ENCODE measurements around the gene MMEL1.

The MMEL1 gene

DNA sequence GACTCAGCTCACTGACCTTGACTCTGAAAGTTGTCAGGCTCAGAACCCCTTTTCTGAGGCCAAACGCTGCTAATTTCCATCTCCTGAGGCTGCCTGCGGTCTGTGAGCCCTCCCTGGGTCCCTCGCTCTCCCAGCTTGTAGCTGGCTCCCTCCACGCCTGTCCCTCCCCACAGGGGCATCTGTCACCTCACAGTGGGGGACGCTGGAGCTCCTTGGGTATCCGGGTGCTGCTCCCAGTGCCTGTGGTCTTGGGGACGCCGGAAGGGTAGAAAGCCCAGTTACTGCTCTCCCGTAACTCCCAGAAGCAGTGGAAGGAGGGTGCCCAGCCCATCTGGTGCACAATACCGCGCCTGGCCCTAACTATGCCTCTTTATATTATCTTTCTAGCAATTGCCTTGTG, 13.0 kb upstream of the MMEL1 start:
- H3K27me3 ChIP-seq (ENCODE audit: insufficient read depth, low read depth), result peaks cover 43% of the 10 kb centered on the region
- no peaks in the 10 kb centered on the region for H3K79me2 ChIP-seq (ENCODE audit: insufficient read depth, low read depth)
- H3K36me3 ChIP-seq (ENCODE audit: insufficient read depth), result no peaks in the 10 kb centered on the region
- no peak overlapping the region for H3K4me3 ChIP-seq (IDR thresholded peaks at IDR 0.05; ENCODE audit: insufficient read depth, low read depth, low read length)
- H3K4me2 ChIP-seq, result no peak overlapping the region
- no peak overlapping the region for H2AFZ ChIP-seq (ENCODE audit: low read depth)
- no peak overlapping the region for H3K9ac ChIP-seq
- no peaks in the 10 kb centered on the region for H4K20me1 ChIP-seq (ENCODE audit: insufficient read depth)
- no peaks in the 10 kb centered on the region for H3K4me1 ChIP-seq (ENCODE audit: low read depth, poor library complexity, severe bottlenecking)
- H3K27ac ChIP-seq, result no peak overlapping the region
- TF ChIP-seq, protein P1, sequence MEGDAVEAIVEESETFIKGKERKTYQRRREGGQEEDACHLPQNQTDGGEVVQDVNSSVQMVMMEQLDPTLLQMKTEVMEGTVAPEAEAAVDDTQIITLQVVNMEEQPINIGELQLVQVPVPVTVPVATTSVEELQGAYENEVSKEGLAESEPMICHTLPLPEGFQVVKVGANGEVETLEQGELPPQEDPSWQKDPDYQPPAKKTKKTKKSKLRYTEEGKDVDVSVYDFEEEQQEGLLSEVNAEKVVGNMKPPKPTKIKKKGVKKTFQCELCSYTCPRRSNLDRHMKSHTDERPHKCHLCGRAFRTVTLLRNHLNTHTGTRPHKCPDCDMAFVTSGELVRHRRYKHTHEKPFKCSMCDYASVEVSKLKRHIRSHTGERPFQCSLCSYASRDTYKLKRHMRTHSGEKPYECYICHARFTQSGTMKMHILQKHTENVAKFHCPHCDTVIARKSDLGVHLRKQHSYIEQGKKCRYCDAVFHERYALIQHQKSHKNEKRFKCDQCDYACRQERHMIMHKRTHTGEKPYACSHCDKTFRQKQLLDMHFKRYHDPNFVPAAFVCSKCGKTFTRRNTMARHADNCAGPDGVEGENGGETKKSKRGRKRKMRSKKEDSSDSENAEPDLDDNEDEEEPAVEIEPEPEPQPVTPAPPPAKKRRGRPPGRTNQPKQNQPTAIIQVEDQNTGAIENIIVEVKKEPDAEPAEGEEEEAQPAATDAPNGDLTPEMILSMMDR (conservative IDR thresholded peaks at IDR 0.05; ENCODE audit: low read depth, low read length), result no peak

DNA sequence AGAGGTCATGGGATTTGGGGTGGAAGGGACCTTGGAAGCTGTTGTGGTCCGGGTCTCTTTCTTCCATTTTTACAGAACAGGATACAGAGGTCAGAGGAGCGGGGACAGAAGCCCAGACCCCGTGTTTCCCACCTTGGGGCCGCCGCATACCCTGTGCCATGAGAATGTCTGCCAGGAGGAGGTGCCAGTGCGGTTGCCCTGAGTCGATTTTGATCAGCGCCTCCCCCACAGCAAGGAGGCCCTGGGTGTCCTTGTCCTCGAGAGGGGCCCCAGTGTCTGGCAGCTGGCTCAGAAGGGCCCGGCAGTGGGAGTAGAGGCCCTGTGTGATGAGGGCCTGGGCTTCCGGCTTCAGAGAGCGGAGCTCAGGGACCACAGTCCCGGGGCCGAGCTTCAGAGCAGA, 12.3 kb upstream of the MMEL1 start:
- Histone ChIP-seq H3K27me3 (ENCODE audit: insufficient read depth, low read depth) (peaks cover 46% of the 10 kb centered on the region), H3K36me3 (ENCODE audit: insufficient read depth) (no peaks in the 10 kb centered on the region), H3K9ac (no peak overlapping the region), H3K27ac (no peak overlapping the region), H3K4me2 (no peak overlapping the region), H3K79me2 (ENCODE audit: insufficient read depth, low read depth) (no peaks in the 10 kb centered on the region), H4K20me1 (ENCODE audit: insufficient read depth) (no peaks in the 10 kb centered on the region), H3K4me1 (ENCODE audit: low read depth, poor library complexity, severe bottlenecking) (no peaks in the 10 kb centered on the region), H2AFZ (ENCODE audit: low read depth) (no peak overlapping the region), H3K4me3 (IDR thresholded peaks at IDR 0.05; ENCODE audit: insufficient read depth, low read depth, low read length) (no peak overlapping the region)
- TF ChIP-seq, protein P1 (conservative IDR thresholded peaks at IDR 0.05; ENCODE audit: low read depth, low read length), result no peak

DNA sequence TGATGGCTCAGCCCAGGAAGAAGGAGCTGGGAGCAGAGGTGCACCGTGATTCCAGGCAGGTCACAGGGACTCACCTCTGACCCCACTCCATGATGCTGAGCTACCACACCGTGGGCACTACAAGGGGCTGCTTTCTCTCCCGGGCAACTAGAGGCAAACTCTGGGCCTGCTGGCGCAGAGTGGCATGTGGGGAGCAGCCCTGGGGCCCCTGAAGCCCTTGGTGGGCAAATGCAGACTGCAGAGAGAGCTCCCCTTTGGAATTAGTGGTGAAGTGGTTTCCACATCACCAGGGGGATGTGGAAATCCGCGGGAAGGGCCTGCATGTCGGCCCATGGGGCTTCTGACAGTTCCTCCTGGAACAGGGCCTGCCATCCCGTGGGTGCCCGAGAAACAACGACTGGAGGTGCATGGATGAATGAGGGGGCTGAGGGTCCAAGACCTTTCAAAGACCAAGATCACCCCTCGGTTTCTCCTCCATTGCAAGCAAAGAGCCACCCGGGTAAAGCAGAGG, 11.8 kb upstream of the MMEL1 start:
- H2AFZ ChIP-seq (ENCODE audit: low read depth), result no peak overlapping the region
- H3K36me3 ChIP-seq (ENCODE audit: insufficient read depth), result no peaks in the 10 kb centered on the region
- no peaks in the 10 kb centered on the region for H4K20me1 ChIP-seq (ENCODE audit: insufficient read depth)
- TF ChIP-seq, protein P1 (conservative IDR thresholded peaks at IDR 0.05; ENCODE audit: low read depth, low read length), result no peak
- H3K27me3 ChIP-seq (ENCODE audit: insufficient read depth, low read depth), result peaks cover 47% of the 10 kb centered on the region
- H3K27ac ChIP-seq, result no peak overlapping the region
- no peaks in the 10 kb centered on the region for H3K4me1 ChIP-seq (ENCODE audit: low read depth, poor library complexity, severe bottlenecking)
- no peak overlapping the region for H3K9ac ChIP-seq
- no peak overlapping the region for H3K4me3 ChIP-seq (IDR thresholded peaks at IDR 0.05; ENCODE audit: insufficient read depth, low read depth, low read length)
- no peak overlapping the region for H3K4me2 ChIP-seq
- no peaks in the 10 kb centered on the region for H3K79me2 ChIP-seq (ENCODE audit: insufficient read depth, low read depth)

DNA sequence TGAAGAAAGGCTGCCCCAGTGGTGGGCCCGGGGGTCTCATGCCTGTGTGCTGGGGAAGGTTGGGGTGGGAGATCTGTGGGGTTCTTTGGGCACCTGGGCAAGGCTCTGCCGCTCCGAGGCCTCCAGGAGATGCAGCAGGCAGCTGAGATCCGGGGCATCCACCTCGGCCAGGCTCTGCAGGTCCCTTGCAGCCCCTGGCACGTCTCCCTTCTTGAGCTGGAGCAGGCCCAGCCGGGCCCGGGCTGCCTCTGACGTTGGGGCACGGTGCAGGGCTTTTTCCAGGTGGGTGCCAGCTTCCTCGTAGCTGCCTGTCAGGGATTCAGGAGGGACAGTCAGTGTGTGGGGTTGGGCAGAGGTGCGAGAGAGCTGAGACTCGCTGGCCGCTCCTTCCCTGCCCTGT, 11.4 kb upstream of the MMEL1 start:
- Histone ChIP-seq H3K4me3 (IDR thresholded peaks at IDR 0.05; ENCODE audit: insufficient read depth, low read depth, low read length) (no peak overlapping the region), H4K20me1 (ENCODE audit: insufficient read depth) (no peaks in the 10 kb centered on the region), H3K27ac (no peak overlapping the region), H3K4me1 (ENCODE audit: low read depth, poor library complexity, severe bottlenecking) (no peaks in the 10 kb centered on the region), H3K79me2 (ENCODE audit: insufficient read depth, low read depth) (no peaks in the 10 kb centered on the region), H3K9ac (no peak overlapping the region), H3K36me3 (ENCODE audit: insufficient read depth) (no peaks in the 10 kb centered on the region), H3K4me2 (no peak overlapping the region), H3K27me3 (ENCODE audit: insufficient read depth, low read depth) (peaks cover 47% of the 10 kb centered on the region), H2AFZ (ENCODE audit: low read depth) (no peak overlapping the region)
- TF ChIP-seq, protein P1 (conservative IDR thresholded peaks at IDR 0.05; ENCODE audit: low read depth, low read length), result no peak
